GM21526 (cell line): ENCODE results near the gene YJU2.
"Not testable (repeated sequence)": the region's sequence is repeated elsewhere in the genome, so short reads cannot be mapped to it uniquely, and the experiment has no call there.

Experiments
- ATAC-seq: cut with Tn5 transposase; IDR thresholded peaks from one replicate; pipeline ENCODE4 v1.9.1; 2021; ENCODE audit warnings: moderate library complexity; ENCODE audit not compliant: unreplicated experiment, low FRiP score

YJU2 gene

DNA sequence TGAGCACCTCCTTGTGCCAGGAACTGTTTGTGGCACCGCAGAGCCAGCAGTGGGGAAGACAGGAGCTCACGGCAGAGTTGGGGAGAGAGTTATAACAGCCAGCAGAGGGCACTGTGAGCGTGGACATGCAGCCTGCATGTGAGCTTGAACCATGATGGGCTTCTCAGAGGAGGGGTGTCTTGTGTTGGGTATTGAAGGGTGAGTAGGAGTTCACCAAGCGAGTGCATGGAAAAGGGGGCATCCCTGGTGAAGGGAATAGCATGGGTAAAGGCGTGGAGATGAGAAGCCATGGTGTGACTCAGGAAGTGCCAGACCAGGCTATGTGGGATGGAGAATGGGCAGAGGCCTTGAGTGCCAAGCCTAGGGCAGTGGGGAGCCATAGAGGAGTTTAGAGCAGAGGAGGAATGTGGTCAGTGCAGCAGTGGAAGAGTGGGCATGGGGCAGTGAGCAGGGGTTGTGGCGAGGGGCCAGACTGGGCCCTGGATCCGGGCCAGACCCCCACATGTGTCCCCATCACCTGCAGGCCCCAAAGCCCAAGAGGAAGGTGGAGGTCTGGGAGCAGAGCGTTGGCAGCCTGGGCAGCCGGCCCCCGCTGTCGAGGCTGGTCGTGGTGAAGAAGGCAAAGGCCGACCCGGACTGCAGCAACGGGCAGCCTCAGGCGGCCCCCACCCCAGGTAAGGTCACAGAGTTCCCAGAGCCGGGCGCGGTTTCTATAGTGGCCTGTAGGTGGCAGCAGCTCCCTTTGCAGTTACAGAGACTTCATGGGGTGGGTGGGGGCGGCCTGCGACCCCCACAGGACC, 20.4 kb downstream of the YJU2 start:
- no peak for ATAC-seq

- ATAC-seq, result no peak
These were observed 21.3 kb downstream of the YJU2 start for GRCh38 chr19:4267901-4268815.

GRCh38 chr19:4268816-4269430, 22.0 kb downstream of the YJU2 start:
- ATAC-seq, result no peak

- ATAC-seq, result no peak
These were observed 26.0 kb downstream of the YJU2 start for GRCh38 chr19:4272894-4273293.

DNA sequence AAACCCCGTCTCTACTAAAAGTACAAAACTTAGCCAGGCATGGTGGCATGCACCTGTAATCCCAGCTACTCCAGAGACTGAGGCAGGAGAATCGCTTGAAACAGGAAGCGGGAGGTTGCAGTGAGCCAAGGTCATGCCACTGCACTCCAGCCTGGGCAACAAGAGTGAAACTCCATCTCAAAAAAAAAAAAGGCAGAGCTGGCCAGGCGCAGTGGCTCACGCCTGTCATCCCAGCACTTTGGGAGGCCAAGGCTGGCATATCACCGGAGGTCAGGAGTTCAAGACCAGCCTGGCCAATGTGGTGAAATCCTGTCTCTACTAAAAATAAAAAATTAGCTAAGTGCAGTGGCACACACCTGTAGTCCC, 27.4 kb downstream of the YJU2 start:
- ATAC-seq, result not testable (repeated sequence)

- ATAC-seq, result no peak
These were observed 30.4 kb downstream of the YJU2 start for GRCh38 chr19:4277191-4277696.

- ATAC-seq, result no peak
These were observed 31.1 kb downstream of the YJU2 start for GRCh38 chr19:4278010-4278409.

DNA sequence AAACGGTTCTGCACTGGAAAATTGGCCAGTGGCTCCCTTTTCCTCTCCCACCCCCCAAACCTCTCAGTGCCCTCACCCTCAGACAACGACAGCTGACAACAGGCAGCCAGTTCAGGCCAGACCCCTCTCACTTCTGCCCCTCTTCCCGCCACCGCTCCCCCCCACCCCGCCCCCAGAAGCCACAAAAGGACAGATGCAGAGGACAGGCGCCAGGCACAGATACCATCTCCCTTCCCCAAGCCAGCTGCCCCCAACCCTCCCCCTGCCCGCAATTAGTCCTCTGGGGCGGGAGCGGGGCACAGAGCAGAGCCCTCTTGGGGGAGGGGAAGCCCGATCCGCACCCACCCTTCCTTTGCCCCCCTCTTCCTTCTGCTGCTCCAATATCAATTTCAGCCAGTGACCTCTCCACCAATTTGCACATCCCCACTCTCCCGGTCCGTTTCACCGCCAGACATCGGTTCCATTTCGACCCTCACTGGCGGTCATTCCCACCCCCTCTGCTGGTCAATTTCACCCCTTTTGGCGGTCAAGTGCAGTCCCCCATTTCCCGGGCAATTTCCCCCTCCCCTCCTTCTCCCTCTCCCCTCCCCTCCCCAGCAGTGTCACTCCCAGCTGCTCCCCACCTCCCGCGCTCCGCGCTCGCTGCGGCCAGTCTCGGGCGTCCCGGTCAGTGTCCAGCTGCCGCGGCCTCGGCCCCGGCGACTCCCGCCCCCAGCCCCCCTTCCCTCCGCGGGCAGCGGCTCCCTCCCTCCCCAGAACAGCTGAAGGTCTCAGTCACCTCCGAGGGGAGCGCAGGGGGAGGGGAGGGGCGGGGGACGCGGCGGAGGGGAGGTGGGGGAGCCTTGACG, 31.8 kb downstream of the YJU2 start, which contains the start of gene SHD:
Gene SHD, plus strand, starts transcription at position 848 of the 848 bp plus-strand sequence. CDS start 798 bp downstream, outside the sequence.
- ATAC-seq, result no peak

GRCh38 chr19:4279267-4279529, 32.3 kb downstream of the YJU2 start:
- no peak for ATAC-seq

DNA sequence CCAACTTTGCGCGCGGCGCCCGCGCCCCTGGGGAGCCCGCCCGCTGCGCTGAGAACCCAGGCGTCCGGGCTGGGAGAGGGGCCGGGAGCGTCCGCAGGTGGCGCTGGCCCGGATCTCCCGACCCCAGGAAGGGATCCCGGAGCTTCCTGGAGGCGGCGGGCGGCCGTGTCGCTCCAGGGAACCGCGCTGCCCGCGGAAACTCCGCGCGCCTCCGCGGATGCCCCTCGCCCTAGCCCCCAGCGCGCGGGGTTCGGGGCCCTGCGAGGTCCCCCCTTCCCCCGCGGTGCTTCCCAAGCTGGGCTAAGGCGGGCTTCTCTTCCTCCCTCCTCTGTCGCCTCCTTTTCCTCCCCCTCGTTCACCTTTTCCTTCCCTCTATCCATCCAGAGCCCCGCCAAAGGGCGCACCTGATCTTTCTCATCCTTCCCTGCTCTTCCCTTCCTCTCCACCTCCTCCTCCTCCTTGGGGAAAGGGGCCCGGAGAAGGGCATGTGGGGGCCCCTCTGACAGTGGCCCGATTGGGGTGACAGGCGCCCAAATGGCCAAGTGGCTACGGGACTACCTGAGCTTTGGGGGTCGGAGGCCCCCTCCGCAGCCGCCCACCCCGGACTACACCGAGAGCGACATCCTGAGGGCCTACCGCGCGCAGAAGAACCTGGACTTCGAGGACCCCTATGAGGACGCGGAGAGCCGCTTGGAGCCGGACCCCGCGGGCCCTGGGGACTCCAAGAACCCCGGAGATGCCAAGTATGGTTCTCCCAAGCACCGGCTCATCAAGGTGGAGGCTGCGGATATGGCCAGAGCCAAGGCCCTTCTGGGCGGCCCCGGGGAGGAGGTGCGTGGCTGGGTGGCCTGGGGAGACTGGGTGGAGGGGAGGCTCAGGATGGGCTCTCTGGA, 32.9 kb downstream of the YJU2 start:
- ATAC-seq, result no peak

DNA sequence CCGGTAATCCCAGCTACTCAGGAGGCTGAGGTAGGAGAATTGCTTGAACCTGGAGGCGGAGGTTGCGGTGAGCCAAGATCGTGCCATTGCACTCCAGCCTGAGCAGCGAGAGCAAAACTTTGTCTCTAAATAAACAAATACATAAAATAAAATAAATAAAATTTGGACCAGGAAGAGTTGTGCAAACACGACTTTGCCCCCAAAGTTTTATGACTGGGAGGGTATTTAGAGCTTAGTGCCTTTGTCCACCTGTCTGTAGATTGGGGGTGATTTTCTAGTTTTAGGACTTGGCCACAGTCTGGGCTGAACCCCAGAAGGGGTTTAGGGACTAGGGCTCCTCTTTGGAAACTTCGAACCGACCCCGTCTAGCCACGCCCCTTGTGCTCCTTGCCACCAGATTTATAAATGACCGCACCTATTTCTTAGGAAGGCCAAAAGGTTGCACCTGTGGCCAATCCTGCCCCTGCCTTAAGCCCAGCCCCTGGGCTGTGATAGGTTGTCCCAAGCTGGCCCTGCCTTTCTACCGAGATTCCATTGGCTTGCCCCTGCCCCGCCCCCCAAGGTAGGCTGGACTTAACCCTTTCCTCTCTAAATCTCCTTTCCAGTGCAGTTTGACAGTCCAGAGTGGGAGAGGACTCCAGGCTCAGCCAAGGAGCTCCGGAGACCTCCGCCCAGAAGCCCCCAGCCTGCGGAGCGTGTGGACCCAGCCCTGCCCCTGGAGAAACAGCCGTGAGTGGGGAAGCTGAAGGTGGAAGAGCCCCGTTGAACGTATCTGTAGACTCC, 37.5 kb downstream of the YJU2 start:
- ATAC-seq, result no peak

GRCh38 chr19:4284974-4285373, 38.1 kb downstream of the YJU2 start:
- no peak for ATAC-seq

- ATAC-seq, result not testable (repeated sequence)
These were observed 39.3 kb downstream of the YJU2 start for GRCh38 chr19:4286141-4286540.

- no peak for ATAC-seq
These were observed 41.4 kb downstream of the YJU2 start for GRCh38 chr19:4288091-4288777.

- ATAC-seq, result no peak
These were observed 44.4 kb downstream of the YJU2 start for GRCh38 chr19:4291184-4291732.

DNA sequence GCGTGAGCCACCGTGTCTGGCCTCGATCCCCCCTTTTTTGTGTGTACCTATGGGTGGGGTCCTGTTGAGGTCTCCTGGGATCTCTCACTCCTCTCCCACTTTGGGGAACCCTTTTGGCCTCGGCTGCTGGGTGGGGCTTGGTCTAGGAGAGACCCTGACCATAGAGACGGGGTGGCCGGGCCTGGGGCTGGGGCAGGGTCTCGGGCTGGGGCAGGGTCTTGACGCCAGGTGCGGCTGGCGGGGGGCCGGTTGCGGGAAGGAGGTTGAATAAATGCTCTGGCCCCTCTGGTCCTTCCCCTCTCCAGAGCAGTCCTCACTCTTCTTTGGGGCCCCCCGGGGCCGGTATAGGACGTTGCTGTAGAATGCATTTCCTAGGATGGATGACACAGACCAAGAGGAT, 45.6 kb downstream of the YJU2 start:
- no peak for ATAC-seq

DNA sequence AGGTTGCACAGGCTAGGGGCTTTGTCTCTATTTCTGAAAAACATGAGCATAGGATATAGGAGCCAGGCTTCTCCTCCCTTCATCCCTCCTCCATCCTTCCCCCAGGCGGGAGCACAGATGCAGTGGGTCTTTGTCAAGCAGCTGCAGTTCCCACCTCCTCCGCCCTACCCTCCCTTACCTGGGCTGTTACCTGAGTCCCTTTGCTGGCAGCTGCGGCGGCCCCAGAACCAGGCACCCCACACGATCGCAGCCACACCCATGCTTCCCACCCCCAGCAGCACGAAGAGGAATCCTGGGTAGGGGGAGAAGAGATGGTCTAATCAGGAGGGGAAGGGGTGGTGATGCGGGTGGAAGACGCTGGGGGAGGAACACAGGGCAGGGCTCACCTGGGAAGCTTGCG, 47.5 kb downstream of the YJU2 start:
- no peak for ATAC-seq
